Body of pancreas (tissue), 4 donors: ENCODE results near the gene GMDS. TPM values are rescaled to one million over a fixed set of nuclear protein-coding genes. Genes with fewer than 3 reads are reported as not detected.

Source experiments
- ATAC-seq: fragments of 150-250 bp; one replicate; pipeline ENCODE4 v1.9.1; 2016
- DNase-seq, 4 donors: peaks; one replicate each; pipeline ENCODE4 v3.0.0-alpha.2; 2019
- H3K27ac ChIP-seq, 4 donors: fragments of 200-600 bp; sonication (generic); 1 replicate in 3 of 4; 2 replicates in 1 of 4; pipeline versions ENCODE4 v1.5.1 to v1.6.1; 2016 to 2019; ENCODE audit warnings: mild to moderate bottlenecking in 1 of 4, mixed read lengths in 1 of 4, moderate library complexity in 1 of 4
- H3K27me3 ChIP-seq, 2 donors: fragments of 200-600 bp; sonication (generic); one replicate each; pipeline ENCODE4 v1.6.0; 2016; ENCODE audit warnings: mild to moderate bottlenecking in 1 of 2
- H3K36me3 ChIP-seq, 2 donors: fragments of 200-600 bp; sonication (generic); replicated peaks in 1 of 2; 2 replicates each; pipeline ENCODE4 v1.5.1; 2016; ENCODE audit warnings: low read depth in 2 of 2; ENCODE audit not compliant: insufficient read depth in 1 of 2
- H3K4me1 ChIP-seq: fragments of 200-600 bp; sonication (generic); one replicate; pipeline ENCODE4 v1.6.0; 2016
- H3K4me3 ChIP-seq, 2 donors: fragments of 200-600 bp; sonication (generic); 1 replicate in 1 of 2; 2 replicates in 1 of 2; pipeline ENCODE4 v1.5.1; 2016 to 2019
- H3K9me3 ChIP-seq, 3 donors: fragments of 200-600 bp; sonication (generic); 1 replicate in 2 of 3; 2 replicates in 1 of 3; pipeline ENCODE4 v1.5.1; 2016
- POLR2A ChIP-seq, 3 donors: fragments of 450-650 bp; IDR thresholded peaks; one replicate each; pipeline ENCODE4 v1.6.1; 2016; ENCODE audit warnings: antibody characterized with exemption in 3 of 3, mild to moderate bottlenecking in 2 of 3
- WGBS, 2 donors: methylation state at CpG; one replicate each; pipeline ENCODE4 v1.1.5; 2017; 5-methylcytosine and 5-hydroxymethylcytosine counted together
- intact Hi-C: fragments of 100-400 bp; cut with DNase I; formaldehyde crosslinking; loops from one replicate; pipeline ENCODE4 v1.15.1; 2023
- total RNA-seq, 2 donors: library from RNA; depleted of rRNA; stranded (reverse); fragments of >200 nt; gene quantifications; one replicate each; pipeline ENCODE4 v1.1.0, GENCODE V29; 2016
- TF ChIP-seq, protein P1 (sequence below), 7 experiments: fragments of 450-650 bp in 4 of 7; fragments of 200-600 bp in 3 of 7; sonication (generic) in 3 of 7; IDR thresholded peaks; one replicate each; pipeline ENCODE4 v1.5.1; 2016 to 2019; ENCODE audit warnings: antibody characterized with exemption in 7 of 7

Gene GMDS
- total RNA-seq, 2 donors from 2014 or later, result 34.5 to 63.3 TPM

DNA sequence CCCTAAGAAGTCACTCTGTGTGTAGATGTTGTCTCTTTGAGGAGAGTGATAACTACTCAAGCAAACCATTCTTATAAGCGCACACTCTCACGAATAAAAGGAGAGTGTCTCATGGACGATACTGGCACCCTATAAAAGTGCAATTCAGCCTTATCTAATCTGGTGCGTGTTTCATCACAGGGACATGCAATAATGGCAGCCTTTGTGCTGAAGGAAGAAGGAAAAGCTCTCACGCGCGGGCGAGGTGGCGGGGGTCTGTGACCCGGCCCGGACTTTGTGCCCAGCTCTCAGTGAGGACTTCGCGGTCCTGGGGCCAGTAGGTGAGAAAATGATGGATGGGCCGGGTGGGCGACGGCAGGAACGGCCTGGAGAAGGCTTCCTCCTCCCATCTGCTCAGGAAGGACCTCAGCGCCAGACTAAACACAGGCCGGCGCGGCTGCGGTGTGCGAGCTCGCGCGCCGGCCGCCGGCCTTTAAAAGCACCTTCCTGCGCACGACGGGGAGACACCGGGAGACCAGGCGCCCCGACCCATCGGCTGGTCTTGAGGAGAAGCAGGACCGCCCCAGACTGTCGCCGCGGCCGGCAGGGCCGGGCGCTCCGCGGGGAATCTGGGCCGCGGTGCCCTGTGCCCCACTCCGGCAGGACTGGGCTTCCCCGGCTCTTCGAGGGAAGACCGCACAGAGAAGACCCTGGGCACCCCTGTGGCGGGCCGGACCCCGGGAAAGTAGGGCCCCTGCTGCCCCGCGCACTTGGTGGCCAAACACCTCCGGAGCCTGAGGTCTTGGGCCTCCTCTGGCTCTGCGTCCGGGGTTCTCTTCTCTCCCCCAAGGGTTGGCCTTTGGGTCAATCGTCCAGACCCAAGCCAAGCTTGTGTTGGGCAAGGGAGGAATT, 644.0 kb downstream of the GMDS start:
- intact Hi-C loops, result loop anchor here (5.0 kb wide), 2 partner anchors 596 to 751 kb away; no protein-coding TSS in a partner anchor
- TF ChIP-seq, protein P1, sequence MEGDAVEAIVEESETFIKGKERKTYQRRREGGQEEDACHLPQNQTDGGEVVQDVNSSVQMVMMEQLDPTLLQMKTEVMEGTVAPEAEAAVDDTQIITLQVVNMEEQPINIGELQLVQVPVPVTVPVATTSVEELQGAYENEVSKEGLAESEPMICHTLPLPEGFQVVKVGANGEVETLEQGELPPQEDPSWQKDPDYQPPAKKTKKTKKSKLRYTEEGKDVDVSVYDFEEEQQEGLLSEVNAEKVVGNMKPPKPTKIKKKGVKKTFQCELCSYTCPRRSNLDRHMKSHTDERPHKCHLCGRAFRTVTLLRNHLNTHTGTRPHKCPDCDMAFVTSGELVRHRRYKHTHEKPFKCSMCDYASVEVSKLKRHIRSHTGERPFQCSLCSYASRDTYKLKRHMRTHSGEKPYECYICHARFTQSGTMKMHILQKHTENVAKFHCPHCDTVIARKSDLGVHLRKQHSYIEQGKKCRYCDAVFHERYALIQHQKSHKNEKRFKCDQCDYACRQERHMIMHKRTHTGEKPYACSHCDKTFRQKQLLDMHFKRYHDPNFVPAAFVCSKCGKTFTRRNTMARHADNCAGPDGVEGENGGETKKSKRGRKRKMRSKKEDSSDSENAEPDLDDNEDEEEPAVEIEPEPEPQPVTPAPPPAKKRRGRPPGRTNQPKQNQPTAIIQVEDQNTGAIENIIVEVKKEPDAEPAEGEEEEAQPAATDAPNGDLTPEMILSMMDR (IDR thresholded peaks at IDR 0.05), result no peak
- TF ChIP-seq POLR2A (IDR thresholded peaks at IDR 0.05), result no peak
- Histone ChIP-seq H3K36me3 (no peaks in the 10 kb centered on the region), H3K27me3 (peaks cover 0 to 18% of the 10 kb centered on the region in 2 donors), H3K27ac (no peak overlapping the region), H3K4me3 (no peak overlapping the region), H3K9me3 (no peaks in the 10 kb centered on the region), H3K4me1 (peaks cover 20% of the 10 kb centered on the region)
- no peak for DNase-seq
- 39 to 45% methylated on average over 16 to 60 of the region's 60 CpGs for WGBS, 2 donors
- ATAC-seq, result no peak

DNA sequence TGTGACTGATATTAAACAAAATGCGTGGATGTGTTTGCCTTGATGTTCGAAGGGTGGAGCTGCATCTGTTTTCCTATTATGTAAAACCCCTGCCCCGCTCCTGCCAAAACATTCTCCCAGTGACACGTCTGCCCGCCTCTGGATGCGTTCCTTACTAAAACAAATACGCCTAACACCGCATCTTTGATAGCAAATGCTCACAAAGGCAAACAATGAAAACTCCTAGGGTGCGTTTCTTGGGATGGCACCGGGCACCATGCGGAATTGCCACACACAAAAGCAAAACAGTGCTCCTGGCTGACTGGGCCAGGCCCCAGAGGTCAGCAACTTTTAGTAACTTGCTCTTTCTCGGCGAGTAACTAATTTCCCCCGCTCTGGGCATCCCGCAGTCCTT, 644.6 kb downstream of the GMDS start:
- TF ChIP-seq, protein P1 (IDR thresholded peaks at IDR 0.05), result no peak
- TF ChIP-seq POLR2A (IDR thresholded peaks at IDR 0.05), result no peak

DNA sequence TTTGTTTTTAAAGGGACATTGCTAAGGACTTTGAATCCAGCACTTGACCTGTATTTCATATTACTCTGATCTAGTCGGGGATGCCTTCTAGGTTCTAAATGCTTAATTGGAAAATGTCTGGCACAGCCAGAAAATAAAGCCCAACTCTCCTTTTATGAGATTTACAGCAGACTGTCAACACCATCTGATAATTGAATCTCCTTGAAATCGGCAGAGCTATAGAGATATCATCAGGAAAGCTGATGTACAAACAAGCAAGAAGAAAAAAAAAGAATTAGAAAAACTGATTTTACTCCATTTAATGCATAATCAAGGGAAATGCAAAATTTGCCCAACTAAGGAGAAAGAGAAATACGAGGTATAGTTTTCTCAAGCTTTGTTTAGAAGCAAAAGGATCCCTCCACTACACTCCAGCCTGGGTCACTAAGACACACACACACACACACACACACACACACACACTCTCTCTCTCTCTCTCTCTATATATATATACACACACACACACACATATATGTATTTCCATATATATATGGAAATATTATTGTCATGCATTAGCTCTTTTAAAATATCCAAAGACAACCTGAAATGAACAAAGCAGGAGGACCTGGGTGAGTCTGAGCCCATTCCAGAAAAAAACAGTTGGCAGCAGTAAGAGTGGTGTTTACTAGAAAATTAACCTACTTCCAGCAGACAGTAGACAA, 645.2 kb downstream of the GMDS start:
- 62% methylated on average over 3 of the region's 3 CpGs for WGBS, 2 donors

More for the DNA sequence above, 644.6 kb downstream of the GMDS start:
- H3K4me3 ChIP-seq, result no peak overlapping the region
- H3K9me3 ChIP-seq, result no peaks in the 10 kb centered on the region
- ATAC-seq (no peak), DNase-seq (no peak)
- H3K27me3 ChIP-seq, result peaks cover 0 to 14% of the 10 kb centered on the region in 2 donors
- intact Hi-C loops, result loop anchor here (5.0 kb wide), 2 partner anchors 597 to 752 kb away; no protein-coding TSS in a partner anchor
- H3K4me1 ChIP-seq, result peaks cover 26% of the 10 kb centered on the region
- H3K27ac ChIP-seq, result no peak overlapping the region
- H3K36me3 ChIP-seq, result no peaks in the 10 kb centered on the region
- 73% methylated on average over 15 of the region's 15 CpGs for WGBS, 2 donors

DNA sequence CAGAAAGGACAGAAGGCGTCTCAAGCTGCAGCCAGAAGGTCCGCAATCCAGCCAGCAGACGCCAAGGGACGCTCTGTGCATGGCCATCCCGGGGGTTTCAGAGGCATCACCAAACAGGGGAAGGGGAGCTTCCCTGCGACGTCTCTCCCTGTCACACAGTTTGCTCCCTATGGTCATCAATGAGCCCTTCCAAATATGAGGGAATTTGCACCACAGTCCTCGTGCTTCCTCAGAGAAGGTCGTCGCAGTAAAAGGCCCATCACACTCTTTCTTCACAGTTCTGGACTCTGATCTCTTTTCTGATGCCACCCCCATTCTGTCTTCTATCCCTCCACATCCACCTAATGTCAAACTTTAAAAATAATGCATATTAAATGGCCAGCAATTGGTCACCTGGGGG, 645.9 kb downstream of the GMDS start:
- Histone ChIP-seq H3K4me1 (peaks cover 14% of the 10 kb centered on the region), H3K27me3 (peaks cover 0 to under 1% of the 10 kb centered on the region in 2 donors), H3K9me3 (no peaks in the 10 kb centered on the region), H3K27ac (no peak overlapping the region), H3K4me3 (no peak overlapping the region), H3K36me3 (no peaks in the 10 kb centered on the region)
- WGBS, 2 donors, result 83 to 89% methylated on average over 10 of the region's 10 CpGs
- TF ChIP-seq, protein P1 (IDR thresholded peaks at IDR 0.05), result no peak
- no peak for TF ChIP-seq POLR2A (IDR thresholded peaks at IDR 0.05)
- DNase-seq, result no peak
- no peak for ATAC-seq
- intact Hi-C loops, result loop anchor here (5.0 kb wide), 1 partner anchor 1148 kb away; no protein-coding TSS in a partner anchor

More for the DNA sequence above, 645.2 kb downstream of the GMDS start:
- DNase-seq, result no peak
- Histone ChIP-seq H3K36me3 (no peaks in the 10 kb centered on the region), H3K9me3 (no peaks in the 10 kb centered on the region), H3K4me3 (no peak overlapping the region), H3K27me3 (peaks cover 0 to 8% of the 10 kb centered on the region in 2 donors), H3K4me1 (peaks cover 22% of the 10 kb centered on the region), H3K27ac (no peak overlapping the region)
- intact Hi-C loops, result loop anchor here (5.0 kb wide), 2 partner anchors 597 to 752 kb away; no protein-coding TSS in a partner anchor
- TF ChIP-seq, protein P1 (IDR thresholded peaks at IDR 0.05), result no peak
- no peak for TF ChIP-seq POLR2A (IDR thresholded peaks at IDR 0.05)
- ATAC-seq, result no peak
